GM18951 (cell line): ENCODE results near the gene ERBB4.
"Not testable (repeated sequence)": the region's sequence is repeated elsewhere in the genome, so short reads cannot be mapped to it uniquely, and the experiment has no call there.

ENCODE experiments used
- POLR2A ChIP-seq: IDR thresholded peaks from 4 replicates; pipeline ENCODE4 v1.6.1; 2011; ENCODE audit warnings: mild to moderate bottlenecking; ENCODE audit not compliant: insufficient read length, insufficient read depth; ENCODE audit errors: extremely low read depth
- in situ Hi-C: fragments of 300-500 bp; cut with MboI; formaldehyde crosslinking; loops from one replicate; pipeline ENCODE4 v1.12.0; 2022; ENCODE audit warnings: low sequenced_read_pairs, mixed read lengths, inconsistent platforms; ENCODE audit not compliant: unreplicated experiment

The ERBB4 gene

DNA sequence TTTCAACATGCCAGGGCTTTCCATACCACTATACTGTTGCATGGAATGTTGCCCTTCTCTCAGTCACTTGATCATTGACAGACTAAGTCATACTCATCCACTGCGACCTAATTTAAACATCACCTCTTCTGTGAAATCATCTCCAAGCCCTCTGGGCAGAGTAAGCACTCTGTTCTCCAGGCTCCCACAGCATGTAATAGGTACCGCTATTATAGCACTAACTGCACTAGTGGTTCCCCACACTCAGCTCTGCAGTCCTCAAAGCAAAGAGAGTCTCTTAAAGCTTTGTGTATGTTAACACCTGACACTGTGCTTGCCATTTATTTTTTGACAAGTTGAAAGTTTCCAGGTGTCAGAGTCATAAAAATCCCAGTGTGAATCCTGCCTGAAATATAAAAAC is 947.2 kb downstream of the ERBB4 start:
- in situ Hi-C loops, result no loop called here
- no peak for TF ChIP-seq POLR2A

DNA sequence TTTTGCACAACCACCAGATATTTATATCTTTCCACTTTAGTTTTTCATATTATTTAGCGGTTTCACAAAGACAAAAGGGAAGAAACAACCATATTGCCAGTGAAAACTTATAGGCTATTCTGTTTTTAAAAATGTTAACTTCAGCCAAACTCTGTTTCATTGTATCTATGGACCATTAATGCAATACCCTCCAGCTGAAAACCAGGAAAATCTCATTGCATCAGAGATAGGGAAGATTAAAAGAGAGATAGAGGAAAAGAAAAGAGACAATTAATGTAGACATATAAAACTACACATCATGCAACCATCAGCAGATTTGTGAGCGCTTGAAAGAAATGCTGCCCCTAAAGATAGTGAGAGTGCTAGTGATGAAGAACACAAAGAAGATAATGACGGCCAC is 970.2 kb downstream of the ERBB4 start:
- TF ChIP-seq POLR2A, result no peak
- in situ Hi-C loops, result no loop called here

DNA sequence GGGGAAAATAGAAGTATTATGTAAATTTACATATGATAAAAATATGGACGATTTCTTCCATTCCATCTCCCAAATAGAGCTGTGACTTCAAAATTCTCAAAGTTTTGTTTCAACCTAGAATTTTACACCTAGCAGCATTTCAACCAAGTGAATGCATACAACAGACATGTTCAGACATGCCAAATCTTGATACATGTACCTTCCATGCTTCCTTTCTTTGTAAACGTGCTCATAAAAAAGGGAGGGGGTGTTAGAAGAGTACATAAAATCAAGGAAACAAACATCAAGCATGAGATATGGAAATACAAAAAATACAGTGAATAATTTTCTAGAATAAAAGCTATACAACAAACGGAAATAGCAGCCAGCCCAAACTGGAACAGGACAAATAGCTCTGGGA is 974.2 kb downstream of the ERBB4 start:
- TF ChIP-seq POLR2A, result no peak
- in situ Hi-C loops, result no loop called here

DNA sequence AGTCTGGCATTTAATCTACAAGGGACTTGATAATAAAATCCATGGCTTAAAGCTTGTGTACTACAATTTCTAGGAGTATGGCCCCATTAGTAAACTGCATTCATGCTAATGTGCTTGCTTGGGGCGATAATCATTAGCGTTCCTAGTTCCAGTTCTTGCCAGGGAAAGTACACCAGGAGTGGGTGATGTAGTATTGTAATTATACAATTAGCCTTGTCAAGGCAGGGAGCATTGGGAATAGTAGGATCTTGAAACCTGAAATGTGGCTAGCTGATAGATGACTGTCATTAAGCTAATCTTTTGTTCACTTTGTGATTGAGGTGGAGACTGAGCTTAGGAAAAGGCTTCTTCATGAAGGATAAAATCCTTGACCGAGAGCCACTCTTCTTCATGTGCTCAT is 993.0 kb downstream of the ERBB4 start:
- TF ChIP-seq POLR2A, result no peak
- in situ Hi-C loops, result no loop called here

DNA sequence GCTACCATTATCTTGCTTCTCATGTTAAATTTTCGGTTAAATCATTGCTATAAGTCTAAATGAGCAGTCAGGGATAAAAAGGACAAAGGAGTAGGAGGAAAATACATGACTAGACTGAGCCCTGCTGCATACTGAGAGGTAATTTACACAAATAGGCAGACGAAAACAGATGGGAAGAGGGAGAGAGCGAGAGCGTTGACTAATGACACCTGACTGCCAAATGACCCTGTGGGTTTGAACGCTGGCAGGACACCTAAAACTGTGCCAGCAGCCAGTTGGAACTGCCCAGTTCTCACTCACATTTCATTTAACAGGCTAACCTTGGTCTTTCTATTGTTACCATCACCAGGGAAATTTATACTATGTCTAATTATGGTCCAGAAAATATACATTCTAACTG is 1004.0 kb downstream of the ERBB4 start:
- TF ChIP-seq POLR2A, result no peak
- in situ Hi-C loops, result no loop called here

DNA sequence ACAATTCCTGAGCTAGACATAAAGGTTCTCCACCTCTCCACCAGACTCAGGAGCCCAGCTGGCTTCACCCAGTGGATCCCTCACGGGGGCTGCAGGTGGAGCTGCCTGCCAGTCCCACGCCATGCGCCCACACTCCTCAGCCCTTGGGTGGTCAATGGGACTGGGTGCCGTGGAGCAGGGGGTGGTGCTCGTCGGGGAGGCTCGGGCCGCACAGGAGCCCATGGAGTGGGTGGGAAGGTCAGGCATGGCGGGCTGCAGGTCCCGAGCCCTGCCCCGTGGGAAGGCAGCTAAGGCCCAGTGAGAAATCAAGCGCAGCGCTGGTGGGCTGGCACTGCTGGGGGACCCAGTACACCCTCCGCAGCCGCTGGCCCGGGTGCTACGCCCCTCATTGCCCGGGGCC is 1014.4 kb downstream of the ERBB4 start:
- in situ Hi-C loops, result not testable (repeated sequence)

DNA sequence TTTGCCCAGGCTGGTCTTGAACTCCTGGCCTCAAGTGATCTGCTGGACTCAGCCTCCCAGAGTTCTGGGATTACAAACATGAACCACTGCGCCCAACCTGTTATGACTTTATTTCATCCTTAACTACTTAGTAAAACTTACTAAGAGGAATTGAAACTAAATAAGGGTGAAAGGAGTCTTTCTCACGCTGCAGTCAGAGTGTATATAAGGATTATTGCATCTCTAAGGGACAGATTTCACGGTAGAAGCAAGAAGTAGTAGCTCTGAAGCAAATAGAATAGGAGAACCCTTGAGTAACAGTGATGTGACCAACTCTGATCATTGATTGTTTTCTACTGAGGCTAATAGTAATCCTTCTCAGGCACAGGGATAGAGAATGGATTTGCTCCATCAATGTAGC is 1022.1 kb downstream of the ERBB4 start:
- in situ Hi-C loops, result no loop called here
- TF ChIP-seq POLR2A, result no peak

DNA sequence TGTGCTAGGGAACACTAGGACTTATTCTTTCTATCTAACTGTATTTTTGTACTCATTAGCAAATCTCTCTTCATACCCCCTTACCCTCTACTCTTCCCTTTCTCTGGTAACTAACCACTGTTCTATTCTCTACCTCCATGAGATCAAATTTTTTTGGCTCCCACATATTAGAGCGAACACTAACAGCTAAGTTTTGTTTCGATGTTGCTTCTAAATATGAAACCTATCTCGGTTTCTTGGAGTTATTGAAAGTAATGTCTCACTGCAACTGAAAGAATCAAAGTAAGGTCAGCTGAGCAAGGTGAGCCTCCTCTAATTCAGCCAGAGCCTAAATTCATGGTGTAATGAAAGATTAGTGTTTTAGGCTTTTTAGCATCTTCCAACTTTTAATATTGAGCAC is 1024.6 kb downstream of the ERBB4 start:
- in situ Hi-C loops, result no loop called here
- no peak for TF ChIP-seq POLR2A

DNA sequence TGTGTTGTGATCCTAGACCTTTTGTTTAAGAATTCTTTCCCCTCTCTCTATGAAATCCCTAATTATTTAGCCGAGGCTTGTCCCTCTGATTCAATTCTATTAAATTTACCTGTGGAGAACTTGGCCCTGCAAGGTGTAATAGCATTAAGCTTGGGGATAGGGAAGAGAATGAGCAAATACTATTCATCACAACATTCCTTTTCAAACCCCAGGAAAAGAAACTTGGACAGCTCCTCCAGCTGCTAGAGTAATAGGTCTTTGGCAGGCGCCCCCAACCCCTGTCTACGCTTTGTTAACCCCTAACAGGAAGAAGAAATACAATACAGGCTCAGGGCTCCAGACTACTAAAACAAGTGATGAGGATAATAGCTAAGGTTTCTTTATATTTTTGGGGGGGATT is 1025.2 kb downstream of the ERBB4 start:
- in situ Hi-C loops, result no loop called here
- no peak for TF ChIP-seq POLR2A

DNA sequence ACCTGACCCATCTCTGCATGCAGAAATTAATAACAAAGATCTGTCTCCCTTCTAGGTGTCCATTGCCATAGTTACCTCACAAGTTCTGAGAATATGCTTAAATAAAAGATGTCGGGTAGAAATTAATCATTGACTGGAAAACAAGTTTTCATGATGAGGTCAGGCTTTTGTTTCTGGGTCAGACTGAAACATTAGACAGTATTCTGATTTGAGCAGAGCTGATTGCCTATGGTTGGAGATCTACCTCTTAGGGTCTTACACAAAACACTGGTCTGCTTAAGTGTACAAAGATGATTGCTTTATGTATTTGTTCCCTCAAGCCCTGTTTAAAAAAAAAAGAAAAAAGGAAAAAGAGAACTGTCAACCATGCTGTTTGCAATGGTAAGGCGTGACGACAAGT is 1025.8 kb downstream of the ERBB4 start:
- TF ChIP-seq POLR2A, result no peak
- in situ Hi-C loops, result no loop called here

DNA sequence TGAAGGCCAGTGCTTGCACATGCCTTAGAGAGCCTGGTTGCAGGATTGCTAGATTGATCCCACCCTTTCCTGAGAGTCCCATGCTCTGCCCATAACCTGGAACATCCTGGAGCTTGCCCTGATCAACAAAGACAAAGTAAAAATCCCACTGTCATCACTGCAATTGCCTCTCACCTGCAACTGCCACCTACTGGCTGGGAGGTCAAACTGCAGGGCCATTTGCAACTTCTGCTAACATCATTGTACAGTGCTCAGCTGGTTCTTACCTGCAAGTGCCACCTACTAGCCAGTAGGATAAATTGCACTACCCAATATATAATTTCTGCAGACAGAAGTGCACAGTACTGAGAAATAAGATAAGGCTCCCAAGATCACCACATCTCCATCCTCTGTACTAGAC is 1034.7 kb downstream of the ERBB4 start:
- no peak for TF ChIP-seq POLR2A
- in situ Hi-C loops, result no loop called here

DNA sequence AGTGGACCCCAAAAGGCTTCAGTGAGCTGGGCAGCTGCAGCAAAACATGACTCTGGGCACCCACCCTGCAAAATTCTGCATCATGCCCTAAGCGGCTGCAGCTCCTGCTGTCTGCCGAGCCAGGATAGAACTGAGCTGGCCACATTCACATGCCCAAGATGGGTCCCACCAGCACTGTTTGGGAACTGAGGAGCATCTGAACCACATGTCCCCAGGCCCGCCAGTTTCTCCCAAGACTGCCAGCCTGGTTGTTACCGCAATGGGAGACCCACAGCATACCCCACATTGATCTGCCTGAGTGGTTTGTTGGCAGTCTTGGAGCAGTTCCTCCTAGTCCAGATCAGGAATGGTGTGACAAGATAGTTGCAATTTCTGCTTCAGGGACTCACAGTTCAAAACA is 1035.4 kb downstream of the ERBB4 start:
- TF ChIP-seq POLR2A, result no peak
- in situ Hi-C loops, result no loop called here

DNA sequence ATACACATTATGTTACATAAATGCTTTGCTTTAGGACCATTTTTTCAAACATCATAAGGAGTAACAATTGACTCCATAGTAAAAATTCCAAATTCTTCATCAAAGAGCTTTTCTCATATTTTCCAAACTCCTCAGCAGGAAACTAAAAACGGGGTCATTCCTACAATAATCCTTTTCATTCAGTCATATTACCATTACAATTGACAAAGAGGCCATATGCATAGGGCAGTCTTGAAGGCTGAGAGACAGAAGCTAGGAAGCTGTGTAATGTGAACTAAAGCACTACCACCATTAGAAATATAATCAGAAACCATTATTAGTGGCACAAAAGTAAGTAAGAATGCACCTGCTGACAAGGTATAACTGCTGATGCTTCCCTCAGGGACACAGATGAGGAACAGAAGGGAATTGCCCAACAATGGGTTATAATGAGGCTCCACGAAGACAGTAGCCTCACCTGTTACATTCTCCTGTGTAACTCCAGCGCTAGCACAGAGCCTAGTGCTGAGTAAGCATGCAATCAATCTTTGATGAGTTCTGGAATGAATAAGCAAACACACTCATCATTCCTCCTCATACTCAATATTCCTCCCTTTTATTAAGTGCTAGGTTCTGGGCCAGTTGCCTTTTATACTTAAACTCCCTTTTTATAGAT is 1039.9 kb downstream of the ERBB4 start:
- TF ChIP-seq POLR2A, result no peak
- in situ Hi-C loops, result no loop called here

DNA sequence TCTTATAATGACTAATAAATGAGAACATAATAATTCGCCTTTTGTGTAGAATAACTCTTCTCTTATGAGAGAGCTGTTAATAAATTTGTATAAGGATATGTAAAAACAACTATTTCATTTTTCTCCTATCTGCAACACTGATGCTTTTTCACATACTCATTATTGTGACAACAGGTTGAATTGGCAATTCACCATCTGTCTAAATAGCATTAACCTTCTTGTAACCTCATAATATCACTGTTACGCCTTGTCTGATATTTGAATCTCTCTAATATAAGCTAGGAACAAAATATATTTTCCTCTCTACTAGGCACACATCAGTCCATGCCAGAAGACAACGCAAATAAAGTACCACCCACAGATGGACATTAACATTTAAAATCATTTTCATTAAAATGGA is 1043.3 kb downstream of the ERBB4 start:
- no peak for TF ChIP-seq POLR2A
- in situ Hi-C loops, result no loop called here

DNA sequence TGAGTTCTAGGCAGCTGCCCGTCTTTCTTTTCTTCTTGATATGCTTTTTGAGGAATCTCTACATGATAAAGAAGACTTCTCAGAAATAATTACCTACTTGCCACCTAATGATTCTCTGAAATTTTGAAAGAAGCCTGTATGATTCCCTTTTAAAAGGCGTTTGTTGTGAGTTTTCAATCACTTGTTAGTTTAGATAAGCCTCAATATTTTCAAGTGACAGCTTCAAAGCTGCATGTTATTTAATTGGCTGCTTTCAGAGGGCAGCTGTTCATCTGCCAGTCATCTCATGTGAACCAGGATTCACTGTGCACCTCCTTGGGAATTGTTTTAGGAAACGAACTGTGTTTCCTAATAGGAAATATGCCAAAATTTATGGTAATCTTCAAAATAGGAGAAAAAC is 1044.1 kb downstream of the ERBB4 start:
- in situ Hi-C loops, result no loop called here
- no peak for TF ChIP-seq POLR2A
